Astrocyte of the cerebellum (primary cell): Measurements from ENCODE around the gene PIP5K1A.
"Not testable (repeated sequence)": the region's sequence is repeated elsewhere in the genome, so short reads cannot be mapped to it uniquely, and the experiment has no call there.

Source experiments
- DNase-seq: peaks from one replicate; pipeline ENCODE4 v3.0.0-alpha.2; 2011; ENCODE audit warnings: low read depth
- H3K4me3 ChIP-seq: 2 replicates; pipeline ENCODE4 v1.5.1; 2011; ENCODE audit warnings: mild to moderate bottlenecking, low read depth, low read length, moderate library complexity
- CTCF ChIP-seq: IDR thresholded peaks from 2 replicates; pipeline ENCODE4 v1.5.1; 2012; ENCODE audit warnings: low read length, low read depth, moderate library complexity, mild to moderate bottlenecking; ENCODE audit errors: missing control alignments
- in situ Hi-C: cut with HindIII; loops from 2 replicates; pipeline ENCODE4 v1.10.0; 2017; ENCODE audit warnings: low sequenced_read_pairs

The PIP5K1A gene

GRCh38 chr1:151199873-151200581, 1.7 kb downstream of the PIP5K1A start:
- H3K4me3 ChIP-seq, result peak overlapping the region; percentile 100
- in situ Hi-C loops, result no loop called here
- TF ChIP-seq CTCF, result no peak
- peak; percentile 83 for DNase-seq

- H3K4me3 ChIP-seq, DNase-seq, in situ Hi-C loops: not testable (repeated sequence)
These were observed 7.1 kb downstream of the PIP5K1A start for GRCh38 chr1:151205381-151205965.

GRCh38 chr1:151210830-151211229, 12.5 kb downstream of the PIP5K1A start:
- no peak for DNase-seq
- in situ Hi-C loops, result no loop called here
- H3K4me3 ChIP-seq, result no peak overlapping the region
- TF ChIP-seq CTCF, result no peak

- no peak overlapping the region for H3K4me3 ChIP-seq
- no peak for DNase-seq
- no peak for TF ChIP-seq CTCF
- in situ Hi-C loops, result no loop called here
These were observed 13.8 kb downstream of the PIP5K1A start for GRCh38 chr1:151211972-151212705.

GRCh38 chr1:151213560-151213959, 15.2 kb downstream of the PIP5K1A start:
- in situ Hi-C loops, result no loop called here
- TF ChIP-seq CTCF, result no peak
- DNase-seq, result no peak
- no peak overlapping the region for H3K4me3 ChIP-seq

GRCh38 chr1:151221616-151222015, 23.3 kb downstream of the PIP5K1A start:
- in situ Hi-C loops, result no loop called here
- H3K4me3 ChIP-seq, result no peak overlapping the region
- DNase-seq, result no peak
- no peak for TF ChIP-seq CTCF

GRCh38 chr1:151222130-151222529, 23.8 kb downstream of the PIP5K1A start:
- DNase-seq, result no peak
- H3K4me3 ChIP-seq, result no peak overlapping the region
- in situ Hi-C loops, result no loop called here
- no peak for TF ChIP-seq CTCF
